H9 (cell line): Measurements from ENCODE around the gene SPATA6. TPM values are rescaled to one million over a fixed set of nuclear protein-coding genes. Genes with fewer than 3 reads are reported as not detected.
A peak's percentile ranks its signal among the peaks of the same experiment; 100 is the strongest.

Experiments used
- DNase-seq: peaks from one replicate; pipeline ENCODE4 v3.0.0-alpha.2; 2017
- H2AFZ ChIP-seq: one replicate; pipeline ENCODE4 v1.6.1; 2013; ENCODE audit warnings: mild to moderate bottlenecking, low read length, control low read depth, moderate library complexity
- H2AK5ac ChIP-seq: 2 replicates; pipeline ENCODE4 v1.6.1; 2013; ENCODE audit warnings: low read length, control low read depth, mixed read lengths; ENCODE audit not compliant: insufficient read length
- H2BK120ac ChIP-seq: one replicate; pipeline ENCODE4 v1.6.1; 2013; ENCODE audit warnings: low read depth, mild to moderate bottlenecking, low read length, control low read depth, inconsistent platforms; ENCODE audit not compliant: poor library complexity, severe bottlenecking
- H2BK12ac ChIP-seq: 2 replicates; pipeline ENCODE4 v1.6.1; 2013; ENCODE audit warnings: low read length, control low read depth, mixed read lengths, low read depth; ENCODE audit not compliant: insufficient read length
- H2BK15ac ChIP-seq: 2 replicates; pipeline ENCODE4 v1.6.1; 2013; ENCODE audit warnings: low read depth, low read length, control low read depth
- H2BK20ac ChIP-seq: one replicate; pipeline ENCODE4 v1.6.1; 2013; ENCODE audit warnings: low read depth, mild to moderate bottlenecking, low read length, control low read depth, inconsistent platforms; ENCODE audit not compliant: poor library complexity, severe bottlenecking
- H2BK5ac ChIP-seq: 2 replicates; pipeline ENCODE4 v1.6.1; 2013; ENCODE audit warnings: low read length, control low read depth, mixed read lengths; ENCODE audit not compliant: insufficient read length
- H3K14ac ChIP-seq: 2 replicates; pipeline ENCODE4 v1.6.1; 2013; ENCODE audit warnings: low read length, control low read depth; ENCODE audit not compliant: insufficient read depth
- H3K18ac ChIP-seq: 2 replicates; pipeline ENCODE4 v1.6.1; 2013; ENCODE audit warnings: low read depth, mild to moderate bottlenecking, mixed read lengths, low read length, control low read depth; ENCODE audit not compliant: insufficient read length
- H3K23ac ChIP-seq: 2 replicates; pipeline ENCODE4 v1.6.1; 2013; ENCODE audit warnings: low read length, control low read depth, mixed read lengths, low read depth; ENCODE audit not compliant: insufficient read length
- H3K23me2 ChIP-seq: 2 replicates; pipeline ENCODE4 v1.6.1; 2013; ENCODE audit warnings: low read depth, mild to moderate bottlenecking, mixed read lengths, low read length, control low read depth; ENCODE audit not compliant: insufficient read length, poor library complexity, severe bottlenecking
- H3K27ac ChIP-seq: 2 replicates; pipeline ENCODE4 v1.5.1; 2013; ENCODE audit warnings: low read length, control low read depth, mixed read lengths, low read depth; ENCODE audit not compliant: insufficient read length
- H3K27me3 ChIP-seq: 2 replicates; pipeline ENCODE4 v1.6.1; 2013; ENCODE audit warnings: low read length, control low read depth, inconsistent platforms; ENCODE audit not compliant: insufficient read depth
- H3K4ac ChIP-seq: 2 replicates; pipeline ENCODE4 v1.6.1; 2013; ENCODE audit warnings: low read depth, mild to moderate bottlenecking, control low read depth, inconsistent platforms, low read length, moderate library complexity
- H3K4me1 ChIP-seq: 2 replicates; pipeline ENCODE4 v1.6.1; 2013; ENCODE audit warnings: low read length, control low read depth, inconsistent platforms; ENCODE audit not compliant: insufficient read depth
- H3K4me2 ChIP-seq: 2 replicates; pipeline ENCODE4 v1.6.1; 2013; ENCODE audit warnings: low read length, control low read depth, mixed read lengths; ENCODE audit not compliant: insufficient read length, insufficient read depth
- H3K56ac ChIP-seq: 2 replicates; pipeline ENCODE4 v1.6.1; 2013; ENCODE audit warnings: low read depth, mild to moderate bottlenecking, mixed read lengths, low read length, control low read depth; ENCODE audit not compliant: insufficient read length
- H3K79me1 ChIP-seq: 2 replicates; pipeline ENCODE4 v1.6.1; 2013; ENCODE audit warnings: low read depth, mild to moderate bottlenecking, moderate library complexity, low read length, control low read depth, inconsistent platforms; ENCODE audit not compliant: insufficient read depth, poor library complexity, severe bottlenecking
- H3K79me2 ChIP-seq: 2 replicates; pipeline ENCODE4 v1.6.1; 2013; ENCODE audit warnings: low read length, control low read depth, inconsistent platforms; ENCODE audit not compliant: insufficient read depth
- H3K9ac ChIP-seq: 2 replicates; pipeline ENCODE4 v1.6.1; 2013; ENCODE audit warnings: low read length, control low read depth, mixed read lengths; ENCODE audit not compliant: insufficient read length; ENCODE audit errors: extremely low read depth
- H3K9me3 ChIP-seq: one replicate; pipeline ENCODE4 v1.6.1; 2013; ENCODE audit warnings: low read depth, low read length, inconsistent platforms; ENCODE audit not compliant: control insufficient read depth
- H3T11ph ChIP-seq: one replicate; pipeline ENCODE4 v1.6.1; 2013; ENCODE audit warnings: mild to moderate bottlenecking, low read length, control low read depth, inconsistent platforms
- H4K20me1 ChIP-seq: one replicate; pipeline ENCODE4 v1.6.1; 2013; ENCODE audit not compliant: control insufficient read depth, insufficient read length, insufficient read depth
- H4K5ac ChIP-seq: 2 replicates; pipeline ENCODE4 v1.6.1; 2013; ENCODE audit warnings: low read depth, mild to moderate bottlenecking, mixed read lengths, low read length, control low read depth; ENCODE audit not compliant: insufficient read length
- H4K8ac ChIP-seq: replicated peaks from 2 replicates; pipeline ENCODE4 v1.6.1; 2013; ENCODE audit warnings: low read length, control low read depth, mixed read lengths, low read depth; ENCODE audit not compliant: insufficient read length
- H4K91ac ChIP-seq: 2 replicates; pipeline ENCODE4 v1.6.1; 2013; ENCODE audit warnings: low read depth, mild to moderate bottlenecking, moderate library complexity, mixed read lengths, low read length, control low read depth; ENCODE audit not compliant: insufficient read length
- H3K27ac Mint-ChIP-seq, 3 experiments: 2 replicates in 2 of 3; 3 replicates in 1 of 3; pipeline ENCODE4 v1.8.0; 2020 to 2021; ENCODE audit warnings: mixed read lengths in 3 of 3, mild to moderate bottlenecking in 1 of 3, moderate library complexity in 1 of 3
- H3K27me3 Mint-ChIP-seq: 2 replicates; pipeline ENCODE4 v1.8.0; 2021; ENCODE audit warnings: low read depth, mild to moderate bottlenecking, moderate library complexity, mixed read lengths
- H3K36me3 Mint-ChIP-seq, 3 experiments: 2 replicates in 2 of 3; 3 replicates in 1 of 3; pipeline ENCODE4 v1.8.0; 2020 to 2021; ENCODE audit warnings: low read depth in 3 of 3, mixed read lengths in 3 of 3; ENCODE audit not compliant: insufficient read depth in 1 of 3
- H3K4me1 Mint-ChIP-seq, 2 experiments: 2 replicates each; pipeline ENCODE4 v1.8.0; 2020; ENCODE audit warnings: mixed read lengths in 2 of 2
- H3K4me3 Mint-ChIP-seq, 2 experiments: 2 replicates in 1 of 2; 3 replicates in 1 of 2; pipeline ENCODE4 v1.8.0; 2020 to 2021; ENCODE audit warnings: mild to moderate bottlenecking in 2 of 2, mixed read lengths in 2 of 2, moderate library complexity in 1 of 2
- H3K9me3 Mint-ChIP-seq, 2 experiments: 2 replicates in 1 of 2; 3 replicates in 1 of 2; pipeline ENCODE4 v1.8.0; 2020; ENCODE audit warnings: mild to moderate bottlenecking in 2 of 2, mixed read lengths in 2 of 2, moderate library complexity in 1 of 2
- WGBS: extraction: QIAGEN DNeasy Blood & Tissue Kit; methylation state at CpG from one replicate; pipeline ENCODE4 v1.1.7; 2013; ENCODE audit warnings: missing lambda C conversion rate, low lambda C conversion rate, mixed read lengths; ENCODE audit not compliant: insufficient read length; ENCODE audit errors: extremely low coverage; 5-methylcytosine and 5-hydroxymethylcytosine counted together
- total RNA-seq: library from RNA; stranded (reverse); gene quantifications from 2 replicates; pipeline ENCODE4 v1.2.1, GENCODE V29; 2021
- TF ChIP-seq, protein P1 (sequence below): fragments of 200-600 bp; sonication (generic); conservative IDR thresholded peaks from 3 replicates; pipeline ENCODE4 v1.8.0; 2021; ENCODE audit warnings: antibody characterized with exemption, mild to moderate bottlenecking

SPATA6 gene
- total RNA-seq, 1 experiment from 2014 or later = 8.0 TPM

- no peak overlapping the region for H3K27ac ChIP-seq
- H3K4me1 ChIP-seq = no peaks in the 10 kb centered on the region; the same call in none of the 2 replicates
- Mint-ChIP-seq H3K27ac (peak overlapping the region in 1 of 3 experiments; percentile 81; a peak in 1 of 7 replicates), H3K4me1 (peaks cover 29 to 57% of the 10 kb centered on the region in 2 experiments), H3K9me3 (no peaks in the 10 kb centered on the region), H3K27me3 (no peaks in the 10 kb centered on the region), H3K36me3 (no peaks in the 10 kb centered on the region), H3K4me3 (no peak overlapping the region)
- no peak overlapping the region for H3K4me2 ChIP-seq
- no peak overlapping the region for H4K91ac ChIP-seq
- H4K20me1 ChIP-seq = no peaks in the 10 kb centered on the region
- no peak overlapping the region for H2BK12ac ChIP-seq
- no peak overlapping the region for H3K4ac ChIP-seq
- H4K5ac ChIP-seq = no peak overlapping the region
- H3K9ac ChIP-seq = no peak overlapping the region
- no peak overlapping the region for H3K56ac ChIP-seq
- TF ChIP-seq, protein P1, sequence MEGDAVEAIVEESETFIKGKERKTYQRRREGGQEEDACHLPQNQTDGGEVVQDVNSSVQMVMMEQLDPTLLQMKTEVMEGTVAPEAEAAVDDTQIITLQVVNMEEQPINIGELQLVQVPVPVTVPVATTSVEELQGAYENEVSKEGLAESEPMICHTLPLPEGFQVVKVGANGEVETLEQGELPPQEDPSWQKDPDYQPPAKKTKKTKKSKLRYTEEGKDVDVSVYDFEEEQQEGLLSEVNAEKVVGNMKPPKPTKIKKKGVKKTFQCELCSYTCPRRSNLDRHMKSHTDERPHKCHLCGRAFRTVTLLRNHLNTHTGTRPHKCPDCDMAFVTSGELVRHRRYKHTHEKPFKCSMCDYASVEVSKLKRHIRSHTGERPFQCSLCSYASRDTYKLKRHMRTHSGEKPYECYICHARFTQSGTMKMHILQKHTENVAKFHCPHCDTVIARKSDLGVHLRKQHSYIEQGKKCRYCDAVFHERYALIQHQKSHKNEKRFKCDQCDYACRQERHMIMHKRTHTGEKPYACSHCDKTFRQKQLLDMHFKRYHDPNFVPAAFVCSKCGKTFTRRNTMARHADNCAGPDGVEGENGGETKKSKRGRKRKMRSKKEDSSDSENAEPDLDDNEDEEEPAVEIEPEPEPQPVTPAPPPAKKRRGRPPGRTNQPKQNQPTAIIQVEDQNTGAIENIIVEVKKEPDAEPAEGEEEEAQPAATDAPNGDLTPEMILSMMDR = no peak
- no peak overlapping the region for H4K8ac ChIP-seq
- H3K9me3 ChIP-seq = no peaks in the 10 kb centered on the region
- DNase-seq = no peak
- no peaks in the 10 kb centered on the region for H3K79me1 ChIP-seq
- no peak overlapping the region for H2AK5ac ChIP-seq
- H3K18ac ChIP-seq = no peak overlapping the region
- no peaks in the 10 kb centered on the region for H3K23me2 ChIP-seq
- no peak overlapping the region for H2AFZ ChIP-seq
- H2BK20ac ChIP-seq = no peak overlapping the region
- no peak overlapping the region for H3K14ac ChIP-seq
- H2BK15ac ChIP-seq = no peak overlapping the region
- H3K27me3 ChIP-seq = no peaks in the 10 kb centered on the region
- H2BK5ac ChIP-seq = no peak overlapping the region
- no peak overlapping the region for H2BK120ac ChIP-seq
- WGBS = no CpG with 5 or more reads among the region's 1 CpG
- no peak overlapping the region for H3K23ac ChIP-seq
- no peak overlapping the region for H3T11ph ChIP-seq
- no peaks in the 10 kb centered on the region for H3K79me2 ChIP-seq
Observed at GRCh38 chr1:48466594-48466993, 5.4 kb downstream of the SPATA6 start.
